RWPE2 (cell line): ENCODE data around the gene FEV.
A peak's percentile ranks its signal among the peaks of the same experiment; 100 is the strongest.

Source experiments
- ATAC-seq: fragments of 200-7000 bp; cut with Tn5 transposase; 3 replicates; pipeline ENCODE4 v1.9.1; 2021; ENCODE audit warnings: low read depth
- DNase-seq: peaks from one replicate; pipeline ENCODE4 v3.0.0-alpha.2; 2020; ENCODE audit warnings: low spot score
- H3K27ac ChIP-seq: fragments of 450-650 bp; 2 replicates; pipeline ENCODE4 v1.5.1; 2017; ENCODE audit warnings: mild to moderate bottlenecking; ENCODE audit not compliant: poor library complexity, severe bottlenecking
- H3K27me3 ChIP-seq: fragments of 250-450 bp; sonication (Bioruptor Pico); 2 replicates; pipeline ENCODE4 v1.5.1; 2021; ENCODE audit warnings: mild to moderate bottlenecking, moderate library complexity; ENCODE audit not compliant: insufficient read depth, poor library complexity, severe bottlenecking
- H3K36me3 ChIP-seq: fragments of 250-450 bp; sonication (Bioruptor Pico); 2 replicates; pipeline ENCODE4 v1.5.1; 2020; ENCODE audit warnings: low read depth, mild to moderate bottlenecking, moderate library complexity
- H3K4me1 ChIP-seq: fragments of 250-450 bp; sonication (Bioruptor Pico); 2 replicates; pipeline ENCODE4 v1.5.1; 2021; ENCODE audit warnings: mild to moderate bottlenecking, moderate library complexity; ENCODE audit not compliant: insufficient read depth, poor library complexity, severe bottlenecking
- H3K4me3 ChIP-seq: fragments of 250-450 bp; sonication (Bioruptor Pico); 2 replicates; pipeline ENCODE4 v1.5.1; 2021; ENCODE audit warnings: mild to moderate bottlenecking, moderate library complexity; ENCODE audit not compliant: severe bottlenecking
- H3K9me3 ChIP-seq: fragments of 250-450 bp; sonication (Bioruptor Pico); 2 replicates; pipeline ENCODE4 v1.5.1; 2021; ENCODE audit warnings: mild to moderate bottlenecking, moderate library complexity; ENCODE audit not compliant: severe bottlenecking
- CTCF ChIP-seq: fragments of 450-650 bp; IDR thresholded peaks from one replicate; pipeline ENCODE4 v1.5.1; 2017; ENCODE audit warnings: mild to moderate bottlenecking, moderate library complexity; ENCODE audit not compliant: poor library complexity, severe bottlenecking

Gene FEV

GRCh38 chr2:218970894-218971293, 14.1 kb downstream of the FEV start:
- H3K36me3 ChIP-seq: no peaks in the 10 kb centered on the region
- no peak for TF ChIP-seq CTCF
- no peak overlapping the region for H3K4me3 ChIP-seq
- no peaks in the 10 kb centered on the region for H3K4me1 ChIP-seq
- peak; percentile 23 for DNase-seq
- H3K9me3 ChIP-seq: no peaks in the 10 kb centered on the region
- H3K27ac ChIP-seq: no peak overlapping the region
- peaks cover 17% of the 10 kb centered on the region for H3K27me3 ChIP-seq
- no peak for ATAC-seq

- TF ChIP-seq CTCF: no peak
- no peak overlapping the region for H3K4me3 ChIP-seq
- H3K4me1 ChIP-seq: peaks cover 5% of the 10 kb centered on the region
- DNase-seq (no peak), ATAC-seq (peak; percentile 46)
- no peaks in the 10 kb centered on the region for H3K36me3 ChIP-seq
- H3K27me3 ChIP-seq: peaks cover 44% of the 10 kb centered on the region
- H3K9me3 ChIP-seq: no peaks in the 10 kb centered on the region
- no peak overlapping the region for H3K27ac ChIP-seq
Measured at GRCh38 chr2:218964041-218964771, 20.8 kb downstream of the FEV start.

GRCh38 chr2:218963601-218964000, 21.4 kb downstream of the FEV start:
- Histone ChIP-seq H3K9me3 (no peaks in the 10 kb centered on the region), H3K4me1 (peaks cover 5% of the 10 kb centered on the region), H3K4me3 (no peak overlapping the region), H3K36me3 (no peaks in the 10 kb centered on the region), H3K27me3 (peaks cover 48% of the 10 kb centered on the region), H3K27ac (no peak overlapping the region)
- no peak for TF ChIP-seq CTCF
- DNase-seq (no peak), ATAC-seq (no peak)

- Histone ChIP-seq H3K4me3 (no peak overlapping the region), H3K4me1 (peaks cover 5% of the 10 kb centered on the region), H3K27ac (no peak overlapping the region), H3K27me3 (peaks cover 45% of the 10 kb centered on the region), H3K36me3 (no peaks in the 10 kb centered on the region), H3K9me3 (no peaks in the 10 kb centered on the region)
- TF ChIP-seq CTCF: no peak
- DNase-seq (no peak), ATAC-seq (no peak)
Measured at GRCh38 chr2:218962859-218963492, 22.0 kb downstream of the FEV start.
